ENCODE measurements around the gene JUNB.
A peak's percentile ranks its signal among the peaks of the same experiment; 100 is the strongest.

JUNB gene

GRCh38 chr19:12774588-12775555 lies 16.4 kb upstream of the JUNB start, which contains the start of gene HOOK2:
Gene HOOK2, minus strand, starts transcription at chr19:12775552. Its CDS starts 103 bp downstream, at chr19:12775449.
- peak; percentile 42 for DNase-seq

GRCh38 chr19:12777217-12778016 lies 13.9 kb upstream of the JUNB start:
- no peak for DNase-seq

- no peak for DNase-seq
Measured at GRCh38 chr19:12778017-12778904, 13.0 kb upstream of the JUNB start.

GRCh38 chr19:12778905-12779161 lies 12.5 kb upstream of the JUNB start:
- no peak for DNase-seq

GRCh38 chr19:12779162-12779993 lies 11.9 kb upstream of the JUNB start:
- no peak for DNase-seq

- DNase-seq = no peak
Measured at GRCh38 chr19:12782174-12782423, 9.2 kb upstream of the JUNB start.

GRCh38 chr19:12782424-12783290 lies 8.6 kb upstream of the JUNB start:
- no peak for DNase-seq

- DNase-seq = no peak
Measured at GRCh38 chr19:12783291-12783848, 7.9 kb upstream of the JUNB start.

GRCh38 chr19:12783849-12784393 lies 7.4 kb upstream of the JUNB start:
- DNase-seq = no peak

- DNase-seq = no peak
Measured at GRCh38 chr19:12784394-12784870, 6.9 kb upstream of the JUNB start.

GRCh38 chr19:12784871-12785430 lies 6.3 kb upstream of the JUNB start:
- DNase-seq = no peak

- DNase-seq = no peak
Measured at GRCh38 chr19:12785431-12786031, 5.8 kb upstream of the JUNB start.

GRCh38 chr19:12786141-12786870 lies 5.0 kb upstream of the JUNB start:
- DNase-seq = no peak

GRCh38 chr19:12786952-12787351 lies 4.3 kb upstream of the JUNB start:
- no peak for DNase-seq

- no peak for DNase-seq
Measured at GRCh38 chr19:12787458-12787857, 3.8 kb upstream of the JUNB start.

GRCh38 chr19:12788042-12788681 lies 3.1 kb upstream of the JUNB start:
- DNase-seq = no peak

- no peak for DNase-seq
Measured at GRCh38 chr19:12788682-12789097, 2.6 kb upstream of the JUNB start.

GRCh38 chr19:12789098-12789903 lies 2.0 kb upstream of the JUNB start:
- DNase-seq = no peak

Measured in NCI-H1436 treated with DMSO at 0.1 percent for 48 hours (cell line).